B cell (primary cell): Measurements from ENCODE around the gene RASGRF2. TPM values are rescaled to one million over a fixed set of nuclear protein-coding genes. Genes with fewer than 3 reads are reported as not detected.

Experiments
- ATAC-seq: fragments of 200-7000 bp; cut with Tn5 transposase; one replicate; pipeline ENCODE4 v1.10.0; 2021; ENCODE audit warnings: low read depth, mild to moderate bottlenecking, moderate number of reproducible peaks, moderate library complexity
- CTCF ChIA-PET: fragments of 350-600 bp; sonication (Branson Sonifier 250); formaldehyde crosslinking; loops from one replicate; lab custom pipeline; 2021; ENCODE audit warnings: antibody characterized with exemption, inconsistent platforms; lab: Charles Lee
- POLR2A ChIA-PET: fragments of 350-600 bp; sonication (Branson Sonifier 250); formaldehyde crosslinking; loops from one replicate; lab custom pipeline; 2021; ENCODE audit warnings: antibody characterized with exemption; lab: Charles Lee
- DNase-seq: peaks from one replicate; pipeline ENCODE4 v3.0.0; 2013
- H2AFZ ChIP-seq: 2 replicates; pipeline ENCODE4 v1.6.1; 2012; ENCODE audit warnings: mild to moderate bottlenecking, low read depth, low read length; ENCODE audit not compliant: insufficient read depth, poor library complexity, severe bottlenecking
- H3K27ac ChIP-seq, 2 donors: 1 replicate in 1 of 2; 2 replicates in 1 of 2; pipeline ENCODE4 v1.5.1; 2012 to 2013; ENCODE audit warnings: low read length in 2 of 2, mild to moderate bottlenecking in 2 of 2, moderate library complexity in 1 of 2
- H3K27me3 ChIP-seq, 4 experiments: fragments of 200-600 bp in 1 of 4; sonication (generic) in 1 of 4; replicated peaks in 1 of 4; 1 replicate in 2 of 4; 2 replicates in 2 of 4; pipeline versions ENCODE4 v1.6.1 to v1.7.0; 2013 to 2016; ENCODE audit warnings: low read length in 3 of 4, mild to moderate bottlenecking in 2 of 4, mixed read lengths in 1 of 4, moderate library complexity in 1 of 4; ENCODE audit not compliant: insufficient read depth in 4 of 4, control insufficient read depth in 3 of 4; ENCODE audit errors: control extremely low read depth in 1 of 4
- H3K36me3 ChIP-seq, 2 experiments: replicated peaks in 1 of 2; 1 replicate in 1 of 2; 2 replicates in 1 of 2; pipeline versions ENCODE4 v1.6.1 to v1.7.1; 2013; ENCODE audit warnings: low read length in 1 of 2; ENCODE audit not compliant: insufficient read depth in 2 of 2, control insufficient read depth in 1 of 2; ENCODE audit errors: control extremely low read depth in 1 of 2, extremely low read depth in 1 of 2
- H3K4me1 ChIP-seq, 2 donors: fragments of 200-600 bp in 1 of 2; sonication (generic) in 1 of 2; 1 replicate in 1 of 2; 2 replicates in 1 of 2; pipeline versions ENCODE4 v1.5.1 to v1.6.1; 2013 to 2017; ENCODE audit warnings: low read length in 2 of 2; ENCODE audit not compliant: control insufficient read depth in 2 of 2, insufficient read depth in 2 of 2
- H3K4me2 ChIP-seq: replicated peaks from 2 replicates; pipeline ENCODE3; 2012; ENCODE audit warnings: mild to moderate bottlenecking, low read depth, low read length; ENCODE audit not compliant: poor library complexity, severe bottlenecking
- H3K4me3 ChIP-seq, 5 experiments: fragments of 200-600 bp in 1 of 5; sonication (generic) in 1 of 5; 1 replicate in 3 of 5; 2 replicates in 2 of 5; pipeline versions ENCODE4 v1.5.1 to v1.7.0; 2011 to 2016; ENCODE audit warnings: low read length in 4 of 5, mild to moderate bottlenecking in 4 of 5, low read depth in 2 of 5, control low read depth in 1 of 5, moderate library complexity in 1 of 5; ENCODE audit not compliant: insufficient read depth in 1 of 5; ENCODE audit errors: control extremely low read depth in 1 of 5, extremely low read depth in 1 of 5
- H3K79me2 ChIP-seq: fragments of 200-600 bp; sonication (generic); one replicate; pipeline ENCODE4 v1.6.0; 2016; ENCODE audit warnings: low read length; ENCODE audit not compliant: control insufficient read depth, insufficient read depth
- H3K9ac ChIP-seq: fragments of 200-600 bp; sonication (generic); 2 replicates; pipeline ENCODE4 v1.6.1; 2017; ENCODE audit warnings: mild to moderate bottlenecking, low read length, moderate library complexity
- H3K9me3 ChIP-seq, 3 donors: one replicate each; pipeline versions ENCODE4 v1.6.1 to v1.7.1; 2013; ENCODE audit warnings: low read length in 2 of 3; ENCODE audit not compliant: control insufficient read depth in 2 of 3, insufficient read depth in 1 of 3; ENCODE audit errors: control extremely low read depth in 1 of 3
- H4K20me1 ChIP-seq: 2 replicates; pipeline ENCODE4 v1.6.0; 2012; ENCODE audit warnings: mild to moderate bottlenecking, low read length; ENCODE audit not compliant: insufficient read depth, control insufficient read depth, poor library complexity, severe bottlenecking
- H3K27ac Mint-ChIP-seq: one replicate; pipeline ENCODE4 v1.8.0; 2021; ENCODE audit warnings: mixed read lengths
- H3K27me3 Mint-ChIP-seq: one replicate; pipeline ENCODE4 v1.8.0; 2021; ENCODE audit warnings: mixed read lengths
- H3K4me1 Mint-ChIP-seq: one replicate; pipeline ENCODE4 v1.8.0; 2021; ENCODE audit warnings: mixed read lengths
- H3K4me3 Mint-ChIP-seq: one replicate; pipeline ENCODE4 v1.8.0; 2021; ENCODE audit warnings: mixed read lengths
- H3K9me3 Mint-ChIP-seq: one replicate; pipeline ENCODE4 v1.8.0; 2022; ENCODE audit warnings: mixed read lengths; ENCODE audit not compliant: insufficient read depth
- CTCF ChIP-seq: fragments of 200-600 bp; IDR thresholded peaks from one replicate; pipeline ENCODE4 v1.8.0; 2022; ENCODE audit warnings: antibody characterized with exemption, mild to moderate bottlenecking
- EZH2 ChIP-seq: IDR thresholded peaks from 2 replicates; pipeline ENCODE4 v1.6.1; 2012; ENCODE audit warnings: borderline replicate concordance, low read depth, mild to moderate bottlenecking, moderate library complexity, low read length; ENCODE audit not compliant: insufficient read depth, poor library complexity, severe bottlenecking
- WGBS: methylation state at CpG from one replicate; pipeline ENCODE4 v1.1.5; 2013; ENCODE audit warnings: missing lambda C conversion rate; ENCODE audit not compliant: insufficient coverage; 5-methylcytosine and 5-hydroxymethylcytosine counted together
- intact Hi-C: fragments of 100-400 bp; cut with micrococcal nuclease; formaldehyde crosslinking; loops from one replicate; pipeline ENCODE4 v1.10.0; 2022
- polyA plus RNA-seq: library from polyadenylated mRNA; depleted of rRNA; stranded (reverse); fragments of >200 nt; gene quantifications from 2 replicates; pipeline ENCODE4 v1.2.3, GENCODE V29; 2012
- total RNA-seq, 2 donors: library from RNA; stranded (reverse); fragments of 120-200 nt in 1 of 2; gene quantifications; 1 replicate in 1 of 2; 2 replicates in 1 of 2; pipeline versions ENCODE4 v1.2.3 to v1.2.4, GENCODE V29; 2013 to 2022

Gene RASGRF2
- total and polyA plus RNA-seq, 2 donors (not counting 1 experiment from before 2014, with no cell fraction given), result 0.04 to 0.37 TPM

- no peak overlapping the region for H3K27ac Mint-ChIP-seq
Observed at GRCh38 chr5:80962630-80963520, 2.7 kb downstream of the RASGRF2 start.

More at GRCh38 chr5:80962630-80963520, 2.7 kb downstream of the RASGRF2 start:
- Mint-ChIP-seq H3K4me1 (peaks cover 14% of the 10 kb centered on the region), H3K9me3 (no peaks in the 10 kb centered on the region), H3K4me3 (no peak overlapping the region), H3K27me3 (peaks cover 45% of the 10 kb centered on the region)
- H3K9me3 ChIP-seq, result no peaks in the 10 kb centered on the region
- peaks cover 0 to 22% (median 16%) of the 10 kb centered on the region in 4 experiments for H3K27me3 ChIP-seq
- no peak for ATAC-seq
- no peak for TF ChIP-seq CTCF
- TF ChIP-seq EZH2, result no peak
- H3K4me3 ChIP-seq, result no peak overlapping the region
- H2AFZ ChIP-seq, result no peak overlapping the region
- H4K20me1 ChIP-seq, result no peaks in the 10 kb centered on the region
- no peaks in the 10 kb centered on the region for H3K79me2 ChIP-seq
- POLR2A ChIA-PET, result no interaction called here
- WGBS, result no CpG with 5 or more reads among the region's 2 CpGs
- H3K27ac ChIP-seq, result no peak overlapping the region
- intact Hi-C loops, result no loop called here
- DNase-seq, result no peak
- peaks cover 3 to 4% of the 10 kb centered on the region in 2 donors for H3K4me1 ChIP-seq
- H3K9ac ChIP-seq, result no peak overlapping the region
- CTCF ChIA-PET, result no interaction called here
- no peak overlapping the region for H3K4me2 ChIP-seq
- H3K36me3 ChIP-seq, result no peaks in the 10 kb centered on the region
